ENCODE measurements around the gene SLC4A11.
"Not testable (repeated sequence)": the region's sequence is repeated elsewhere in the genome, so short reads cannot be mapped to it uniquely, and the experiment has no call there.

The SLC4A11 gene

GRCh38 chr20:3231889-3232588 lies 7.0 kb downstream of the SLC4A11 start:
- Histone ChIP-seq H3K27ac (no peak overlapping the region), H3K4me3 (no peak overlapping the region)

- Histone ChIP-seq H3K4me3 (no peak overlapping the region), H3K27ac (no peak overlapping the region)
Observed at GRCh38 chr20:3231116-3231515, 7.9 kb downstream of the SLC4A11 start.

GRCh38 chr20:3229798-3230197 lies 9.2 kb downstream of the SLC4A11 start:
- no peak overlapping the region for H3K4me3 ChIP-seq
- H3K27ac ChIP-seq = no peak overlapping the region

GRCh38 chr20:3229158-3229557 lies 9.8 kb downstream of the SLC4A11 start:
- H3K27ac ChIP-seq = no peak overlapping the region
- no peak overlapping the region for H3K4me3 ChIP-seq

- Histone ChIP-seq H3K4me3 (no peak overlapping the region), H3K27ac (no peak overlapping the region)
Observed at GRCh38 chr20:3228750-3229032, 10.3 kb downstream of the SLC4A11 start.

GRCh38 chr20:3227936-3228749 lies 10.8 kb downstream of the SLC4A11 start:
- Histone ChIP-seq H3K27ac (no peak overlapping the region), H3K4me3 (no peak overlapping the region)

GRCh38 chr20:3227506-3227905 lies 11.5 kb downstream of the SLC4A11 start:
- H3K27ac ChIP-seq = no peak overlapping the region

GRCh38 chr20:3226864-3227263 lies 12.1 kb downstream of the SLC4A11 start:
- H3K4me3 ChIP-seq = no peak overlapping the region
- no peak overlapping the region for H3K27ac ChIP-seq

More at GRCh38 chr20:3227506-3227905, 11.5 kb downstream of the SLC4A11 start:
- no peak overlapping the region for H3K4me3 ChIP-seq

- Histone ChIP-seq H3K27ac (no peak overlapping the region), H3K4me3 (no peak overlapping the region)
Observed at GRCh38 chr20:3226093-3226492, 12.9 kb downstream of the SLC4A11 start.

- no peak overlapping the region for H3K4me3 ChIP-seq
- peak overlapping the region in 1 of 21 experiments; percentile 16 for H3K27ac ChIP-seq
Observed at GRCh38 chr20:3224681-3225421, 14.1 kb downstream of the SLC4A11 start.

GRCh38 chr20:3223994-3224680 lies 14.9 kb downstream of the SLC4A11 start:
- H3K4me3 ChIP-seq = no peak overlapping the region
- H3K27ac ChIP-seq = peak overlapping the region in 1 of 21 experiments; percentile 52

- Histone ChIP-seq H3K27ac (peak overlapping the region in 1 of 21 experiments; percentile 52), H3K4me3 (no peak overlapping the region)
Observed at GRCh38 chr20:3223651-3223993, 15.4 kb downstream of the SLC4A11 start.

GRCh38 chr20:3222635-3223600 lies 16.1 kb downstream of the SLC4A11 start:
- H3K4me3 ChIP-seq = no peak overlapping the region
- peak overlapping the region in 1 of 21 experiments; percentile 52 for H3K27ac ChIP-seq

- no peak overlapping the region for H3K27ac ChIP-seq
- no peak overlapping the region for H3K4me3 ChIP-seq
Observed at GRCh38 chr20:3221398-3222226, 17.4 kb downstream of the SLC4A11 start.

- Histone ChIP-seq H3K4me3 (no peak overlapping the region), H3K27ac (peak overlapping the region in 1 of 21 experiments; percentile 48)
Observed at GRCh38 chr20:3218307-3218988, 20.5 kb downstream of the SLC4A11 start.

GRCh38 chr20:3215359-3215917 lies 23.6 kb downstream of the SLC4A11 start:
- H3K27ac ChIP-seq, H3K4me3 ChIP-seq: not testable (repeated sequence)

GRCh38 chr20:3213226-3213625 lies 25.8 kb downstream of the SLC4A11 start:
- H3K4me3 ChIP-seq = no peak overlapping the region
- H3K27ac ChIP-seq = no peak overlapping the region

Measured in skin epidermis (tissue), 12 donors.